Ramos (cell line): ENCODE measurements around the gene COL6A1.
"Not testable (repeated sequence)": the region's sequence is repeated elsewhere in the genome, so short reads cannot be mapped to it uniquely, and the experiment has no call there.

Source experiments
- in situ Hi-C: fragments of 300-500 bp; cut with MboI; formaldehyde crosslinking; loops from one replicate; pipeline ENCODE4 v1.14.3; 2022; ENCODE audit warnings: low sequenced_read_pairs; ENCODE audit not compliant: unreplicated experiment

Gene COL6A1

GRCh38 chr21:45945066-45945867 lies 36.3 kb upstream of the COL6A1 start:
- in situ Hi-C loops = no loop called here

GRCh38 chr21:45945868-45946210 lies 35.7 kb upstream of the COL6A1 start:
- in situ Hi-C loops = no loop called here

- in situ Hi-C loops = no loop called here
Measured at GRCh38 chr21:45947296-45947695, 34.3 kb upstream of the COL6A1 start.

GRCh38 chr21:45947716-45948255 lies 33.8 kb upstream of the COL6A1 start:
- in situ Hi-C loops = no loop called here

GRCh38 chr21:45948576-45949141 lies 32.9 kb upstream of the COL6A1 start:
- in situ Hi-C loops = no loop called here

GRCh38 chr21:45949928-45950739 lies 31.4 kb upstream of the COL6A1 start:
- in situ Hi-C loops = no loop called here

- in situ Hi-C loops = no loop called here
Measured at GRCh38 chr21:45950740-45951515, 30.6 kb upstream of the COL6A1 start.

GRCh38 chr21:45951676-45952075 lies 29.9 kb upstream of the COL6A1 start:
- in situ Hi-C loops = no loop called here

GRCh38 chr21:45952527-45952926 lies 29.0 kb upstream of the COL6A1 start:
- in situ Hi-C loops = not testable (repeated sequence)

GRCh38 chr21:45952974-45953373 lies 28.6 kb upstream of the COL6A1 start:
- in situ Hi-C loops = no loop called here

- in situ Hi-C loops = no loop called here
Measured at GRCh38 chr21:45954261-45954660, 27.3 kb upstream of the COL6A1 start.

- in situ Hi-C loops = no loop called here
Measured at GRCh38 chr21:45954921-45955320, 26.6 kb upstream of the COL6A1 start.

- in situ Hi-C loops = no loop called here
Measured at GRCh38 chr21:45957551-45957950, 24.0 kb upstream of the COL6A1 start.

GRCh38 chr21:45957981-45958600 lies 23.5 kb upstream of the COL6A1 start:
- in situ Hi-C loops = no loop called here

- in situ Hi-C loops = no loop called here
Measured at GRCh38 chr21:45959182-45959581, 22.4 kb upstream of the COL6A1 start.

GRCh38 chr21:45959779-45960390 lies 21.7 kb upstream of the COL6A1 start:
- in situ Hi-C loops = no loop called here

GRCh38 chr21:45961408-45961807 lies 20.2 kb upstream of the COL6A1 start:
- in situ Hi-C loops = not testable (repeated sequence)

GRCh38 chr21:45962531-45963231 lies 18.9 kb upstream of the COL6A1 start:
- in situ Hi-C loops = no loop called here

GRCh38 chr21:45963232-45963570 lies 18.4 kb upstream of the COL6A1 start:
- in situ Hi-C loops = no loop called here
